ENCODE data around the gene FABP1. TPM values are rescaled to one million over a fixed set of nuclear protein-coding genes. Genes with fewer than 3 reads are reported as not detected.

FABP1 gene
- total RNA-seq, 1 experiment from 2014 or later: not detected

DNA sequence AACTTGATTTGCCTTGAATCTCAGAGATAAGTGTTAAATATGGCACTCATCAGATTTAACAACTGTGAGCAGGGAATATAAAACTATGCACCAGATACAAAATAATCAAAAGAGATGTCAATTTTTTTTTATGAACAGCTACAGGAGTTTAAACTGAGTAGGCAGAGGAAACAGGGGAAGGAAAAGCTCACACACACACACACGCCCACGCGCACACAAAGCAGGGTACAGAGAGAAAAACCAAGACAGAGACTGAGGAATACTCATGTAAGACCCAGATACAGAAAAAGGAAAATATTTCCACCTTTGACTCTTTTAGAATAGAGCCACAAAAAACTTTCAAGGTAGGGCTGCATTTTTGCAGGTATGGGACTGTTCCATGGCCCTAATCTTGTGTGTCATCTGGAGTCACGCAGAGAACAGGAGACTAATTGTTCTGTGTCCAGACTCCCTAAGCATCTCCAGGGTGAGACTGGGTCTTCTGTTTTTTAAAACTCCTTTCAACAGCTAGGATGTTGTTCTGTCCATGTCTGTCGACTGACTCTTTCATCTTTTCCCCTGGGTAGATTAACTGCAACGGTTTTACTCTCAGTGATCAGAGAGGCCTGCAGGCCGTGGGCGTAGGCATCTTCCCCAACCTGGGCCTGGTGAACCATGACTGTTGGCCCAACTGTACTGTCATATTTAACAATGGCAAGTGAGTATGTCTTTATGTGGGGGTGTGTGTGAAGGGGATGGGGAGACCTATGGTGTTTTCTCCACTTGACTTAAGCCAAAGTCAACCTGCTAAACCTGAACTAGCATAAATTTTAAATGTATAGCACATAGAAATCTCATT is 37.2 kb downstream of the FABP1 start:
- no peak for DNase-seq (ENCODE audit: low read depth)
- in situ Hi-C loops (cut with HindIII; ENCODE audit: low pct_unique_long_range_greater_than_20kb, low sequenced_read_pairs): no loop called here

DNA sequence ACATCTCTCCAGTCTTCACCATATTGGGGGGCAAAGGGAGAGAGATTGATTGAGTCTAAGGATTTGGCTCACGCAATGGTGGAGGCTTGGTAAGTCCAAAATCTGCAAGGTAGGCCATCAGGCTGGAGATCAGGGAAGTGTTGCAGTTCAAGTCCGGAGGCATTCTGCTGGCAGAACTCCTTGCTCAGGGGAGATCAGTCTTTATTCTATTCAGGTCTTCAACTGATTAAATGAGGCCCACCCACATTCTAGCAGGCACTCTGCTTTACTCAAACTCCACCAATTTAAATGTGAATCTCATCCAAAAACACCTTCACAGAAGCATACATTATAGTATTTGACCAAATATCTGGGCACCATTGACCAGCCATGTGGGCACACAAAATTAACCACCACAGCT is 38.9 kb downstream of the FABP1 start:
- no peak for DNase-seq (ENCODE audit: low read depth)
- in situ Hi-C loops (cut with HindIII; ENCODE audit: low pct_unique_long_range_greater_than_20kb, low sequenced_read_pairs): no loop called here

GRCh38 chr2:88087763-88088162 is 40.1 kb downstream of the FABP1 start:
- DNase-seq (ENCODE audit: low read depth): no peak
- in situ Hi-C loops (cut with HindIII; ENCODE audit: low pct_unique_long_range_greater_than_20kb, low sequenced_read_pairs): no loop called here

DNA sequence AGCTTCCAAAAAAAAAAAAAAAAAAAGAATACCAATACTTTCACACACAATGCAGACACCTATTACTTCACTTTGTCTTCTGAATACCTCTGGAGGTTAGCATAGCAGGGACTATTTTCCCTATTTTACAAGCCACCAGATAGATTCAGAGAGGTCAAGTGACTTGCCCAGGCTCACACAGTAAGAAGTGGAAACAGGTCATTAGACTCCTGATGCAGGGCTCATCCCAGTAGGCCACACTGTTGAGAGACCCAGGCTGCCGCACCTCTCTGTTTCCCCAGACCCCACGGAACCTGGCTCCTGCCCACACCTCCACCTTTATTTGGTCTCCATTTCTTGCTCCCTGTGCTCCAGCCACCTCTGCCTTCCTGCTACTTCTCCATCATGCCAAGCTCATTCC is 40.8 kb downstream of the FABP1 start:
- no peak for DNase-seq (ENCODE audit: low read depth)
- in situ Hi-C loops (cut with HindIII; ENCODE audit: low pct_unique_long_range_greater_than_20kb, low sequenced_read_pairs): no loop called here

DNA sequence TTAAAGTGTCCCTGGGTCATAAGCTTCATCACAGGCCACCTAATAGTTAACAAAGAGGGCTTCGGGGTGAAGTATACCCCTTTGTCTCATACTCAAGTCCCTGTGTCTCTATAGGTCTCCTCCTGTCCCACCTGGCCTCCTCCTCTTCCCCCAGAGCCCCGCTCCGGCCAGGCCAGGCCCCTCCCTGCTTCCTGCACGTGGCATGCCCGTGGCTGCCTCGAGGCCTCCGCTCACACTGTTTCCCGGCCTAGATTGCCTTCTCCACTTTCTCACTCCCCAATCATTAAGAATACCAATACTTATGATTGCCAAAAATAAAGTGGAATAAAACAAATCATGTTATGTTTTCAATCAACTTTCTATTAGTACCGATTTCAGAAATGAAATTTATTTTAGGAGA is 41.5 kb downstream of the FABP1 start:
- DNase-seq (ENCODE audit: low read depth): no peak
- in situ Hi-C loops (cut with HindIII; ENCODE audit: low pct_unique_long_range_greater_than_20kb, low sequenced_read_pairs): no loop called here

DNA sequence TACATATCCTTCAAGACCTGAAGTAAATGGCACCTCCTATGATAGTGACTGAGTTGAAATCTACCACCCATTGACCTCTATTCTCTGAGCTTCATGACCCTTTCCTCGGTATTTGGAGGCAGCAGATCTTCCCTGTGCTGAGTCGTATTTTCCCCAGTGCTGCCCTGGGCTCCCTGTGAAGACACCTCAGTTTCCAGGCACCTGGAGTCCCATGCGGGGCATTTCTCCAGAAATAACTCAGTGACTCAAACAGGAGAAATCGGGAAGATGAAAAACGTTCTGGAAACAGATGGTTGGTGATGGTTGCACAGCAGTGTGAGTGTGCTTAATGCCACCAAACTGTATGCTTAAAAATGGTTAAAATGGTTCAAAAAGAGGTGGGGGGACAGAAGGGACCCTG is 42.3 kb downstream of the FABP1 start:
- in situ Hi-C loops (cut with HindIII; ENCODE audit: low pct_unique_long_range_greater_than_20kb, low sequenced_read_pairs): no loop called here
- no peak for DNase-seq (ENCODE audit: low read depth)

DNA sequence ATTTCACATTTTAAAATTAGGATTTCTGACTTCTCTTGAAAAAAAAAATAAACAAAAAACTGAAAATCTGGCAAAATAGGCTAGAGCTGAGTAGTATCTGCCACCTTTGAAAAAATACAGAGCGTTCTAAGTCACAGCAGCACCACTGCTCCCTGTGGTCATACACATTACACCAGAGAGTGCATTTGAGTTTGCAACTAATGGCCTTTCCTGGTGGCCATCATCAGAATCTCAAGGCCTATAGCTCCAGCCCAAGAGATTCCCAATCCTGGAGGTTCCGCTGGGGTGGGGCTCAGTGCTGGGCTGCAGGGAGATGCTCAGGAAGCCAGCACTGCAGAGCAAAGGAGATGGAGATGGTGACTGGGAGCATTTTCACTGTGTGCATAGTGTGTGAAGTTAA is 42.8 kb downstream of the FABP1 start:
- in situ Hi-C loops (cut with HindIII; ENCODE audit: low pct_unique_long_range_greater_than_20kb, low sequenced_read_pairs): no loop called here
- no peak for DNase-seq (ENCODE audit: low read depth)

DNA sequence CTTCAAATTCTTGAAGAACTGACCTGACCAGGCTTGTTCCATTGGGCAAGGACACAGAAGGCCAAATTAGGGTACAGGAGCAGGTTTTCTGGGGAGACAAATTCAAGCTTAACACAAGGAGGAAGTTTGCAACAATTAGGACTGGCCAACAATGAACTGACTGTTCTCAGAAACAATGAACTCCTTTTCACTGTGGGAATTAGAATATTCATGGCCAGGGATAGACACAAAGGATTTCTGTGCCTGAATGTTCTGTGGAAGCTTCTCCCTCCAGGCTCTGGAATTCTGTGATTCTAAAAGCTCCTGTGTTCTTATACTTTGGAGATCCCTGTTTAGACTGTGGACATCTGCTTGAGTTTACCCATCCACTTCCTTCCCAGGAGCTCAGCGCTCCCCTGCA is 45.1 kb downstream of the FABP1 start:
- DNase-seq (ENCODE audit: low read depth): no peak
- in situ Hi-C loops (cut with HindIII; ENCODE audit: low pct_unique_long_range_greater_than_20kb, low sequenced_read_pairs): no loop called here

DNA sequence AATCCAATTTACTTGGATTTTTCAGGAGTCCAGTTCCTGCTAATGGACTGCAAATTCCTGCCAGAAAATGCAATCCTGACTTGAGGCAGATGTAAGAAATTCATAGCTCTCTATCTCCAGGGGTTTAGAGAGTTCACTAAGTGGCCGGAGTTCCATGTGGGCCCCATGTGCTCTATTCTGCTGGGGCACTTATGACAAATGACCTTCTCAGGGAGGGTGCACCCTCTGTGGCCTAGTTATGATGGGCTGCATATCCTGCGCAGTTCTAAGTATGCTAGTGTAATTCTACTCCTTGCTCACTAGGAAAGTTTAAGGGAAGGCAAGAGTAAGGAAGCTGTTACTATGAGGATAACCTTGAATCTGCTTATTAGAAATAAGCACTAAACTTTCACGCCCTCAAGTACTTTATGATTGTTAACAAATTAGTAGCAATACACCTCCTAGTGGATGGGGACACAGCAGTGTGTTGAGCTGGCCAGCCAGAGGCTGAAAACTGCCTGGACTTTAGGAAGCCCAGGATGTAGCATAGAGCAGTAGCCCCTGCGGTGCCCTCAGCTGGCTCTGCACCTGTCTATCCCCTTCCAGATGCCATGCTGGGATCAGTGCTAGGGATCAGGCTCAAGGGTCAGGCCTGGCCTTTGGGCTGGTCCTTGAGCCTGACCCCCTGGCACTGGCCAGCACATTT is 45.8 kb downstream of the FABP1 start:
- DNase-seq (ENCODE audit: low read depth): no peak
- in situ Hi-C loops (cut with HindIII; ENCODE audit: low pct_unique_long_range_greater_than_20kb, low sequenced_read_pairs): no loop called here

GRCh38 chr2:88080545-88080944 is 47.3 kb downstream of the FABP1 start:
- DNase-seq (ENCODE audit: low read depth): no peak
- in situ Hi-C loops (cut with HindIII; ENCODE audit: low pct_unique_long_range_greater_than_20kb, low sequenced_read_pairs): no loop called here

- in situ Hi-C loops (cut with HindIII; ENCODE audit: low pct_unique_long_range_greater_than_20kb, low sequenced_read_pairs): no loop called here
- DNase-seq (ENCODE audit: low read depth): no peak
Measured at GRCh38 chr2:88078643-88079172, 49.2 kb downstream of the FABP1 start.

DNA sequence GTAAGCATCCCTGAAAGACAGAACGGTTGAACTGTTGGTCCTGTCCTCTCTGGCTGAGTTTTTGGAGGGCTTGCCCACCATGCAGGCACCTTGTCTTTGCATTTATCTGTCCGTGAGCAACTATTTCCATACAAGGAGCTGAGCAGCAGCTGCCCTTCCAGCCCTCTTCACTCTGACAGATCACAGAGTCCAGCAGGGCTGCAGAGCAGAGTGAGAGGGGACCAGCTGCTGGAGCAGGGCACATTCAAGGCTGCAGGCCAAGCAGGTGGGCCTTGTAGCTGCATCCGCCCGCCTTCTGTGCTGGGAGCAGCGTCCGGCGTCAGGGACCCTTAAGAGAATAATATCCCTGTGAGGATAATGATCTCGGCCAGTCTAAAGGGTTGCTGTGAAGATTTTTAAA is 50.8 kb downstream of the FABP1 start:
- DNase-seq (ENCODE audit: low read depth): no peak
- in situ Hi-C loops (cut with HindIII; ENCODE audit: low pct_unique_long_range_greater_than_20kb, low sequenced_read_pairs): no loop called here

GRCh38 chr2:88074854-88075292 is 53.0 kb downstream of the FABP1 start:
- no peak for DNase-seq (ENCODE audit: low read depth)
- in situ Hi-C loops (cut with HindIII; ENCODE audit: low pct_unique_long_range_greater_than_20kb, low sequenced_read_pairs): no loop called here

- DNase-seq (ENCODE audit: low read depth): no peak
- in situ Hi-C loops (cut with HindIII; ENCODE audit: low pct_unique_long_range_greater_than_20kb, low sequenced_read_pairs): no loop called here
Measured at GRCh38 chr2:88074150-88074549, 53.7 kb downstream of the FABP1 start.

Other genes with a start within 250 kb of the FABP1 start
- not detected in 2 replicates for gene RNU2-63P, start 111.5 kb downstream of the FABP1 start, total RNA-seq (2014; rRNA removed; shearing (Covaris generic); ENCODE audit: low replicate concordance)
- gene KRCC1, start 72.3 kb downstream of the FABP1 start, total RNA-seq (2014; rRNA removed; shearing (Covaris generic); ENCODE audit: low replicate concordance): 34.5 and 42.9 TPM in 2 replicates
- gene SMYD1, start 60.2 kb downstream of the FABP1 start, total RNA-seq (2014; rRNA removed; shearing (Covaris generic); ENCODE audit: low replicate concordance): not detected in 2 replicates
- gene THNSL2, start 42.3 kb upstream of the FABP1 start, total RNA-seq (2014; rRNA removed; shearing (Covaris generic); ENCODE audit: low replicate concordance): not detected in 2 replicates